ENCODE results near the gene FUT8.

- TF ChIP-seq CTCF (conservative IDR thresholded peaks at IDR 0.05 in 1 of 2, IDR thresholded peaks at IDR 0.05 in 1 of 2; ENCODE audit: extremely low read depth in 1 of 2, insufficient read depth in 1 of 2, low read depth in 1 of 2, low read length in 2 of 2) = no peak
- TF ChIP-seq EZH2 (IDR thresholded peaks at IDR 0.05; ENCODE audit: borderline replicate concordance, low read length) = no peak
These were observed 9.3 kb upstream of the FUT8 start for GRCh38 chr14:65403231-65403630.

Data from mammary epithelial cell (primary cell).